Activated effector memory CD4-positive, alpha-beta T cell treated with Interleukin-2 at 50 U/mL for 16 hours (primary cell): Measurements from ENCODE around the gene LUZP2.

ENCODE experiments used
- DNase-seq: peaks from one replicate; pipeline ENCODE4 v3.0.0-alpha.2; 2020

The LUZP2 gene

DNA sequence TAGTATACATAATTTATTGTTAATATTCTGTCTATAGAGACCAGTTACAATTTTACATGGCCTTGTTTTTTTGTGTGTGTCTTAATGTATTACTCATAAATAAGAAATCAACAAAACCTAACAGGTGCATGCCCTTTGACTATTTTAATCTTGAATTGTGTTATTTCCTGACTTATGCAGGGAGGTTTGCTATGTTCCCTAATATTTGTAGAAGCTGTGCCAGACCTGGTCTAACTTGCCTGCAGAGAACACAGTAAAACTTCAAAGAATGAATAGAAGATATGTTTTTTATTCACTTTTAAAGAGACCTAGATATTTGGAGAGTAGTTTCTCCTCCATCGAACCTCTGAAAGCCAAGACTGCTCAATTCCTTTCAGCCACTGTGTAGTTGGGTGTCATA is 234.7 kb downstream of the LUZP2 start:
- no peak for DNase-seq

DNA sequence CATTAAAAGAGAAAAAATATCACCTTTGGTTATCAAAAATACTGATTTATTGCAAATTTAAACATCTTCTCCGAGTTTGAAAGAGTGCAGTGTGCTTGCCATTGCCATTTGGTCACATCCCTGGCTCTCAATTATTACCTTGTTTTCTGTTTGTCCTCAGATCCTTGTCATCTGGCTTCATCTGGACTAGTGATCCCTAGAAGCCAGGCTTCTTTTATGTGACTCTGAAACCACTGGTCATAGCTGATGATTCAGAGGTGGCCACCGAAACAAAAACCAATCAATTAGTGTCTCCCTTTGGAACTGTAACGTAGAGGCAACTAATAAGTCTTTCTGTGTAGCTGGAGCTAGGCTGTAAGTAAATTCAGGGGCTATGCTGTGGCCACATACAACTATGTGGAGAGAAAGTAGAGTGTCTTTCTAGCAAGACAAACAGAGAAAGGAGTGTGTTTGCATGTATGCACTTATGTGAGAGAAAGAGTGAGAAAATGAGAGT is 237.9 kb downstream of the LUZP2 start:
- DNase-seq = no peak

DNA sequence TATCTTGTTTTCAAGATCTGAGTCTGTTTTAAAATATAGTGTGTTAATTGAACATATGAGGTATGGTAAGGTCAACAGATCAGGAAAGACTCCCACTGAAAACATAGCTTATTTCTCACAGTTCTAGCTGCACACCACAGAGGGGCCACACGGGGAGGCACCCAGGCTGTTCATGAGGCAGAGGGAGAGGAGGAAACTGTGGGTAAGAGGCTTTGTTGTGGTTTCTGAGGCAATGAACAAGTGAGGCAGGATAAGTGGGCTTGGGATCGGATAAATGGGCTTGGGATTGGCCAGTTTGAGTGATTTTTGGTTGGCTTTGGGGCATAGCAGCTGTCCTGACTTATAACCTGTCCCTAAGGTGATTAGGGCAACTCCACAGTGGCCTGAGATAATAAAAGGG is 242.1 kb downstream of the LUZP2 start:
- no peak for DNase-seq

DNA sequence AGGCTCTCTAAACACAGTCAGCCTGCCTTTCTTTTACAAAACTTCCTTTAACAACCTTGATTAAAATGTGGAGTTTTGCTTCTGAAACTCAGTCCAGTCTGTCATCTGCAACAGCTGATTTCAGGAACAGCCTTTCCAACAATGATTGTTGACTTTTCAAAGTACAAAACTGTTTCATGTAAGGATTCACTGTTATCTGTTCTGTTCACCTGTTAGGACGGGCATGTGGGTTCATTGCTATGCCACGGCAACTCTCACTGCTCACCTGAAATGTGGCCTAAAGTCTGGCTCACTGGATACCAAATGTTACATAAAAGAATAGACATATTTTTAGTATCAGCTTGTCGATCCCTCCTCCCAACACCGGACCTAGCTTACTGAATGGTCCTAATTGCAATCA is 242.8 kb downstream of the LUZP2 start:
- no peak for DNase-seq

DNA sequence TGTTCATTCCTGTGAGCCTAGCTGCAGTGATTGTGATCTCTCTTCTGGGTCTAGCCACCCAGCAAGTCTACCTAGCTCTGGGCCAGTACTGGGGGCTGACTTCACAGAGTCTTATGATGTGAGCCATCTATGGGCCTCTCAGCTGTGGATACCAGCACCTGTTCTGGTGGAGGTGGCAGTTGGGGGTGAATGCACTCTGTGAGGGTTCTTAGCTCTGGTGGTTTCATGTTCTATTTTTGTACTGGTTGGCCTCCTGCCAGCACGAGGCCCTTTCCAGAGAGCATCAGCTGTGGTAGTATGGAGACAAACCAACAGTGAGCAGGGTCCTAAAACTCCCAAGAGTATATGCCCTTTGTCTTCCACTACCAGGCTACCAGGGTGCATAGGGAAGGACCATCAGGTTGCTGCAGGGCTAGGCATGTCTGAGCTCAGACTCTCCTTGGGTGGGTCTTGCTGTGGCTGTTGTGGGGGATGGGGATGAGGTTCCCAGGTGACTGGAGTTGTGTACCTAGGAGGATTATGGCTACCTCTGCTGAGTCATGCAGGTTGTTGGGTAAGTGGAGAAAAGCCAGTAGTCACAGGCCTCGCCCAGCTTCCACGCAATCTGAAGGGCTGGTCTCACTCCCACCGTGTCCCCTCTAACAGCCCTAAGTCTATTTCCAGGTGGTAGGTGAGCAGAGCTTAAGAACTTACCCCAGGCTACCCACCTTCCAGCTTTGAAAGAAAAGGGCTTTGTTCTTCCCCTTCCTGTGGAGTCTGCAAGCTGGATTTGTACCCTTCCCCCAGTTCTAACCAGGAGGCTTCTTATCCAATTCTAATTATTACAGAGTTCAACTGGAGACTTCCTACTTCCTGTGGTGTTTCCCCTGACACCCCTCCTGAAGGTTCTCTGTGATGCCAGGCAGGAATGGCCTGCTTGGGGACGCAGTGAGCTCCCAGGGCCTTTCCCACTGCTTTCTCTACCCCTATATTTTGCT is 250.7 kb downstream of the LUZP2 start:
- DNase-seq = no peak

DNA sequence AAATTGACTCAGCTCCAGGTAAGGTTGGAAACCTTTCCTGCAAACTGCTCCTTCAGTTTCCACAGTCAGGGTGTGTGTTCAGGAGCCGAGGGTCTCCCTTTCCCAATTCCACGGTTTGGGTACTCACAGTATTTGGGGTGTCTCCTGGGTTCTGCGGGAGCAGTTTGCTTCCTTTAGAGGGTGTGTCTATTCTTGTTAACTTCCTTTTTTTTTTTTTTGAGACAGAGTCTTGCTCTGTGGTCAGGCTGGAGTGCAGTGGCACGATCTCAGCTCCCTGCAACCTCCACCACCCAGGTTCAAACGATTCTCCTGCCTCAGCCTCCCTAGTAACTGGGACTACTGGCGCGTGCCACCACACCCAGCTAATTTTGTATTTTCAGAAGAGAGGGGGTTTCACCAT is 251.4 kb downstream of the LUZP2 start:
- DNase-seq = no peak

DNA sequence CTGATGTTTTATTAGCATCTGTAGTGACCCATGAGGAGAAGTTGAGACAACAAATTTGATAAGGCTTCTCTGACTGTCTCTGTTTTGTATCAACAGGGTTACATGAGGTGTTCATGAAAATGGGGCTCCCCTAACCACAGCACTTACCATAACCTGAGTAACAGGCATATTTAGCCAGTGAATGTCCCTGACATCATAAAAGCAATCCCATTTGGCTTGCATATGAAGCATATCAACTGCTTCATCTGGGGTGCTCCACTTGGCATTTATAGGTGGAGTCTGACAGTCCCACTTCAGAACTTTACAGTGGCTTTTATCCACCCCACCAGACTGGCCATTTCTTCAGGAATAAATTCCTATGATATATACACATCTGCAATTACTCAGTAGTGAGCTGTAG is 257.6 kb downstream of the LUZP2 start:
- DNase-seq = no peak

DNA sequence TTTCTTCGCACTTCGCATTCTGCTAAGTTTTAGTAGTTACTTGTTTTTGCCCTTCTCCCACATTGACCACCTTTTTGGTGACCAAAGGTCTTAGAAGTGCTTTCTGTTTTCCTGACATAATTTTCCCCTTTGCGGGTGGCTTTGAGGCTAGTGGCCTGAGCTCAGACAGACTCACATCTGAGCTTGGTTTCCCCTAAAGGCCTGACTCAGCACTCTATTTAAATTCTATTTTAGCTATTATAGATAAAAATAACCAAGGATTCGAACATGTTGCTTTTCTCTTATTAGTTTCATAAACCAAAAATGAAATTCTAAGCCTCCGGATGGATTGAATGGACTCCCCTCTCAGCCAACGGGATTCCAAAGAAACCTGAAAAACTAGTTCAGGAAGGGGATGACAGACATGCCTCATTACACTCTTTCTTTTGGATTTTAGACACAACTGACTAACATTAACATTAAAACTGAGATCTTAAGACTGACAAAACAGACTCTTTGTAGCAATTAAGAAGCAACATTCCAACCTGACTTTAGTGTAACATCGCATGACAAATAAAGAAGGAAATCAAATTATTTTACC is 258.5 kb downstream of the LUZP2 start:
- no peak for DNase-seq

DNA sequence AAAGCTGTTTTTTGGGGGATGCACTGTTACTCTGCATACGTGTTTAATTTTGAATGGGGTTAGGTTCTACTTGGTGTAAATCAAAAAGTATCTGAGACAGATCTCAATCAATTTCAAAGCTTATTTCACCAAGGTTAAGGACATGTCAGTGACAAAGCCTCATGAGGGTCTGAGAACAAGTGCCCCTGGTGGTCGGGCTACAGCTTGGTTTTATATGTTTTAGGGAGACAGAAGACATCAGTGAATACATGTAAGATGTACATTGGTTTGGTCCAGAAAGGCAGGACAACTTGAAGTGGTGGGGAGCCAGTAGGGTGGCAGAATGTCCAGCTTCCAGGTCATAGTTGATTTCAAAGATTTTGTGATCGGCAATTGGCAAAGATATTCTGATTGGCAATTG is 262.9 kb downstream of the LUZP2 start:
- no peak for DNase-seq

DNA sequence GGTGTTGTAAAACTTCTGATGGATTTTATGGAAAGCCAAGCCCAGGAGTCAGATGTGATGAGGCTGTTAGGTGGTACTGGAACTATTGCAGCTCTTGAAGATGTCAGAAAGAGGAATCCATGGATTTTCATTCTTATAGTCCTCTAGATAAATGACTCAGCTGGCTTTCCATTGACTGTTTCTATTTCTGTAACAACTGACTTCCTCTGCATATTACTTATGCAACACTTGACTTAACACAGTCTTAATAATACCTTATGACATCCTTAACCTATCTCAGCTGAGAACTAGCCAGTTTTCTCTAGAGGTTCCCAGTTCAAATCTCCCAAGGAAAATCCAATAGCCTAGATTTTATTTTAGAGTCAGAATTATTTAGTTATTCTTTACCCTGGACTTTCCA is 263.8 kb downstream of the LUZP2 start:
- no peak for DNase-seq

DNA sequence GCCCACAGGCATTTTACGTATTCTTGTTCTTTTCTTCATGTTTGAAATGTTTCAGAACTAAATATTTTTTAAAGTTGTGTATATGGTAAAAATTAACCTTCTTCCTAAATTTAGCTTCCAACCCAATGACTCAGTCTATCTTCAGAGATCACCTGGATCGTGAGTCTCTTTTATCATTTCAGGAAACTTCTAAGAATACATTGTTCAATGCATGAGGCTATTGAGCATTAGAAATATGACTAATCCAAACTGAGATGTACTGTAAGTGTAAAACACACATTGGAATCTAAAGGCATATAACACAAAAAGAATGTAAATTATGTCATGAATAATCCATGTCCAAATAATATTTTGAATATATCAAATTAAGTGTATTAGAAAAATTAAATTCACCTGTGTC is 265.2 kb downstream of the LUZP2 start:
- no peak for DNase-seq

DNA sequence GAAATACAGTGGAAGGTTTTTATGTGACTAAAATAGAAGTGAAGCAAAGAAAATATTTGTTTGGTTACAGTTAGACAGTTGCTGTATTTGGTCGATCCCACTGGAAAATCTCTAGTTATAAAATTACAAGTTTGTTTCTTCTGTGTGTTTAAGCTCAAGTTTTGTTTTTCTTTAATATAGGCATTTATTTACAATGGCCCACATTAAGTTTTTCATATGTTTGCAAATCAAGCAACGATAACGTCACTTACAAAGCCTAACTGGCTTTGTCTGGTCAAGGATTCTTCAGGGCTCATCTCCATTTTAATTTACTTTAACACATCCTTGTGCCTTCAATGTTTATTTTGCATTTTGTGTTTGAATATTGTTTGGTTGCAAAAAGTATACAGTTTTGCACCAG is 270.6 kb downstream of the LUZP2 start:
- DNase-seq = no peak

DNA sequence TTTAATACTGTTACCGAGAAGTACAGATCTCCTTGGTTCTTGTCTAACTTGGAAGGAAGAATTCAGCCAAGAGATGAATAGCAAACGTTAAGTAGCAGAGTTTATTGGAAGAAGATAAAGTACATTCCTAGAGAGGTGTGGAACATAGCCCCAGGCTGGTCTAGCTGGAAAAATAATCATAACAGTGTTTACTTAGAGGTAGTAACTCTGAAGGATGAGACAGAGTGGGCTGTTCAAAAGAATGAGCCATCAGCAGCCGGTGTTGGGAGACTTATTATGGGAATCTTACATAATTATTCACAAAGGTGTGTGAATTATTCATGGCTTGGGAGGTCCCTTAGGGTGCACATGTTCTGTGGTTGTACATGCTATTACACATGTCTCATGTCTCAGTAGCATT is 276.5 kb downstream of the LUZP2 start:
- DNase-seq = no peak

DNA sequence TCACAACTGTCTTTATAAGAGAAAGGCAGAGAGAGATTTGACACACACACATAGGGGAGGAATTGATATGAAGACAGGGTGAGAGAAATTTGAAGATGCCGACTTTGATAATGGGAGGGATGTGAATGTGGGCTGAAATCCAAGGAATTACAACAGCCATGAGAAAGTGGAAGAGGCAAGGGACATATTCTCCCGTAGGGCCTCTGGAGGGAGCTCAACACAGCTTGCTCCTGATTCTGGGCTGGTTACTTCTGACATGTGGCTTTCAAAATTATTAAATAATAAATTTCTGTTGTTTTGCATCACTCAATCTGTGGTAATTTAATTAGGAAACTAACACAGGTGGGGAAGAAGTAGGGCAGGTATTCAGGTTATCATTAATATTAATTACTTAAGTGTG is 282.9 kb downstream of the LUZP2 start:
- no peak for DNase-seq

DNA sequence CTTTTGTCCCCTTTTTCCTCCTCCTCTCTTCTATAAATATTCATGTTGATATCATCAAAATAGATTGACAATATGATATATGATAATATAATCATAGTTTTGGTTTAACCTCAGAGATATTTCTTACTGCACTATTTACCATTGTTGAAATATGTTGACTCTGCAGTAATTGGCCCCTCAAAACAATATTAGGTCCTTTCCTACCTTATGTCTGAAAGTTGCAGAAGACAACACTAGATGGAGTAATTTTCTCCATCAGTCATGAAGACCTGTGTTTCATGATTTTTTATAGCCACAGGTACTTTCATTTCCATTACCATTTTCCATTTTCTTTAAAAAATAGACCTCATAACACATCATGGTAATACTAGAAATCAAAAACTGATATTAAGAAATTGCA is 284.4 kb downstream of the LUZP2 start:
- no peak for DNase-seq

DNA sequence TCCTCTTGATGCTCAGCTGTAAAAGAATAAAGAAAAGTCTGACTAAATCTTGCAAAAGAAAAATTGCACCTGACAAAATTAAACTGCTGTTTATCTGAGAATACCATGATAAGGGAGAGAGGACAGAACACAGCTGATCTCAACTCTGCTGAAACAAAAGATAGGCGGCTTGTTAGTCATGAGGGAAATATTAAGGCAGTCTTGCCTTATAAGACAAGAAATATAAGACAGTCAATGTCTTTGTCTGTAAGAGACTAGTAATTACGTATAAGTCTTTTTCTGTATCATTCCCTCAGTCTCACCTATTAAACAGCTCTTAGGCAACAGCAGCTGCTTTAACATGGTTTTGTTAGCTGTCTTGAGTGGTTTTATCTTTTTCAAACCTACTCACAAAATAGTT is 296.6 kb downstream of the LUZP2 start:
- DNase-seq = no peak

DNA sequence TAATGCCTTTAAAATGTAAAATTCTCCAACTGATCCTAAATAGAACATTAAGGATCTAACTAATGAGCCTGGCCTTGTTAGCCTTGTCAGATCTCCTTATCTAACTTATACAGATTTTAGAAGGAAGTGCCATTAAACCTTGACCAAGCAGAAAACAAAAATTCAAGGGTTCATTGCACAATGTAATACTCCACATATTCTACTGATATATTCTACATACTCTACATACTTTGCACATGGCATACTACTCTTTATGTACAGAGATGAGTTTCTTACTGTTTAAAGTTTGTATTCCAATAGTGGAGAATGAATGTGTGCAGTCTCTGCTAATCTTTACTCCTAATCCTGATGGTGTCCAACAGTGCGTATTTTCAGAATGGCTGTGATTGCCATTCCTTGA is 297.2 kb downstream of the LUZP2 start:
- DNase-seq = no peak

DNA sequence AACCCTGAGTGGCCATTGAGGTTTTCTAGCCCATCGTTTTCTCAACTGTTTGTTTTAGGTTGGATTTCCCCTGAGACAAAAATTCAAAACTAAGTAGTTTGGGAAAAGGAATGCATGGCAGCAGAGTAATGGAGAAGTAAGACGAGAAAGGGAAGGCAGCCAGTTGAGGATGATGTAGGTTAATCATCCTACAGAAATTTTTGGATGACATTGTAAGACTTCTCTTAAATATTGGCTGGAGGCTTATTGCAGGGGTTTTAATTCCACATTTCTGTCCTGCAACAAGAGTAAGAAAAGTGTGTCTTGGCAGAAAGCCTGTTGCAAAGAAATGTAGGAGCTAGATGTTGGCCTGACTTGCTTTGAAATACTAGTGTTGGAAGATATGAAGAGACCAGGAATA is 308.8 kb downstream of the LUZP2 start:
- no peak for DNase-seq

DNA sequence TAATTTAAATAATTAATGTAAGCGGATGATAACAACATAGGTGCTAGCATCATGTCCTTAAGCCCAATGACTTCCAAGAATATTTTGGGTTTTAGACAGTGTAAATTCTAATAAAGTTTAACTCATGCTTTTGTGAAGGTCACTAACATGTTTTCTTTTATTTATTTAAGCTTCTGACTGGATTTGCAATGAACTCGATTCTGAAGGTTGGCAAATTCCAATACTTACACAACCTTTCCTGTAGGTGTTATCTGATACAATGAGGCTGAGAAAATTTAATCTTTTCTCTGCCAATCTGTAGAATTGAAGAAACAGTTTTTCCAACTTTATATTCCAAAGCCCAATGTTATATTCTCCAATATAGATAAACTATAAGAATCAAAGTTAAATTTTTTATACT is 311.3 kb downstream of the LUZP2 start:
- no peak for DNase-seq

DNA sequence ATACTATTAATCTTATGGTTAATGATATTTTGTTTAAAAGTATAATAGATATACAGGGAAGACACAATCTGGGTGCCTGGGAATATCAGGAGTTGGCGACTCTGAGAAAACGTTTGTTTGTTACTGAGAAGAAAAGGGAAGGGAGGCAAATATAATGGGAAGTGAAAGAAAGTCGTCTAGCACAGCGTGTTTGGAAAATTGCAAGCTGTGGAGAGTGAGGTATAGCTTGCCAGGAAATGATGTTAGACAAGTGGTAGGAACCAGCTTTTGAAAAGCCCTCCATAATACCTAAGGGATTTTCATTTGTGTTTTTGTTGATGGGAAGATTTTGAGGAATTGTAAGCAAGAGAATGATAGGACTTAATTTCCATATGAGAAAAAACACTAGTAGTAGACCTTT is 322.2 kb downstream of the LUZP2 start:
- no peak for DNase-seq

DNA sequence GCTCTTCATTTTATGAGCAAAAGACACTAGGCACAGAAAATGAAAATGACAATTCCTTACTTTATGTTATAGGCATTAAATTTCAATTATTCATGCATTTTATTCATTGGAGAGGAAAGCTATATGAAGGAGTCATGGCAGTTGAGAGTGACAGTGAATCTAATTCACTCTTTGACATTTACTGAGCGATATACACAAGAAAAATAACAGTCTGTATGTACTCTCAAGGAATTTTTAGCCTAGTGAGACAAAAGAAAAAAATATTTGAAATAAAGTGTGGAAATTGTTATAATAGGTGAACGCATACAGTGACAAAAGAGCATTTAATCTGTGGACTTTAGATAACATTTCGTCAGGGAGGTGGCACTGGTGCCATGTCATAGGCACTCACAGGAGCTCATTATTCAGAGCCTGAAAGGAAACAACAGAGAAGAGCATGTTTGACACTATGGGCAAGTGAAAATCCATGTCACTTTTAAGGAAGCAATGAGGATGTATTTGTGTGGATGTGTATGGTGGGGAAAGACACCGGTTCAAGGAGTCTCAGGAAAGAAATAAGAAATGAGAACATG is 323.1 kb downstream of the LUZP2 start:
- DNase-seq = no peak

DNA sequence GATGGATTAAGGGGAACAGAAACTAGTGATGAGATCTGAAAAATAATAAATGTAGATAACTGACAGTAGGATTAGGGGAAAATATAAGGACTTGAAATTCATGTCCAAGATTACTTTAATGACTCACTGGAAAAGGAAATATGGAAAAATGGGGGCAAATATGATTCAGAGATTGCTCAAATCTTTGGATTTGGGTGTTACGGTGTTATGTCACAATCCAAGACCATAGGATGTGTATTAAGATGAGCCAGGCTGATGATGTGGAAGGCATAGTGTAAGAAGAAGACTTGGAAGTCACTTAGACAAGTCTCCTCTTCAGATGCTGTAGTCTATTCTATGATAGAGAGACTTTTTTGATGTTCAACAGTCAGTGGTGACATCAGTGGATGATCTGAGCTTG is 323.7 kb downstream of the LUZP2 start:
- DNase-seq = no peak

DNA sequence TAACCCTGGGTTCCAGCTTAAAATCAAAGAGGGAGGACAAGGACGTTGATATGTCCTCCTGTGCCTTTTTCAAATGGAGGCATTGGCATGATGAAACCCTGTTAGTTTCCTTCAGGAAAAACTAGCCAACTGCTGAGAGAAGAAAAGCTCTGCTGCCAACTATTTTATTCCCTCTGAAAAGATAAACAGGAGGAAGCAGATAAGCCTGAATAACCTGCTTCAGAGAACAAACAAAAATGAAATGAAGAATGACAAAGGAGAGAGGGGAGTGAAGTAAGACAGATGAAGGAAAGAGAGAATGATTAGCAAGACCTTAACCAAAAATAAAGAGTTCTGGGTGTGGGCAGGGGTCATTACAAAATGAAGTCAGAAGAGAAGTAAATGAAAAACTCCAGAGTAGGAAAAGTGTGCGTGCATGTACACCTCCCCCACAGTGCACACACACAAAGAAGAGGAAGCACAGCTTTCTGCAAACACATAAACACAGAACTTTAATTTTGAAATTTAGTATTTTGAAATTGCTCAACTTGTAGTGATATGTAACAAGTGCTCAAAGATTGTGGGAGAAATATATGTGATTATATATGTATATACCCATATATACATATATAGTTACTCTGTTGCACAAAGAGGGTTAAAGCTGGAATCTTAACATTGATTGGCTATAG is 332.2 kb downstream of the LUZP2 start:
- DNase-seq = no peak

DNA sequence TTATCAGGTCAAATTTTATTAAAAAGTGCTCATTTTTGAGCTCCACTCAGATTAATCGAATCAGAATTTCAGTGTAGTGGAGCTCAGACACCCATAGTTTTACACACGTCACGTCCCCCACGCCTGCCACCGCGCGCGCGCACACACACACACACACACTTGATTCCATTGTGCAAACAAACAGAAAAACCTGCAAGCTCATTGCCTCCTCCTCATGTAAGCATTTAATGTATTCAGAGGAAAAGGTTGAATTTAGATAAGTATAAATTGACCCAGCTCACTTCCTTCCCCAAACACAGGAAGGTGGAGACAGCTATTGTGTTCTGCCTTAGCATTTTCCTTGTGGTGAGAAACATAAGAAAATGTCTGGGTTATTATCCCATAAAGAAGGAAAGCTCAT is 336.7 kb downstream of the LUZP2 start:
- no peak for DNase-seq
